ENCODE data around the gene TNFSF18.
A peak's percentile ranks its signal among the peaks of the same experiment; 100 is the strongest.
"Not testable (repeated sequence)": the region's sequence is repeated elsewhere in the genome, so short reads cannot be mapped to it uniquely, and the experiment has no call there.

TNFSF18 gene

DNA sequence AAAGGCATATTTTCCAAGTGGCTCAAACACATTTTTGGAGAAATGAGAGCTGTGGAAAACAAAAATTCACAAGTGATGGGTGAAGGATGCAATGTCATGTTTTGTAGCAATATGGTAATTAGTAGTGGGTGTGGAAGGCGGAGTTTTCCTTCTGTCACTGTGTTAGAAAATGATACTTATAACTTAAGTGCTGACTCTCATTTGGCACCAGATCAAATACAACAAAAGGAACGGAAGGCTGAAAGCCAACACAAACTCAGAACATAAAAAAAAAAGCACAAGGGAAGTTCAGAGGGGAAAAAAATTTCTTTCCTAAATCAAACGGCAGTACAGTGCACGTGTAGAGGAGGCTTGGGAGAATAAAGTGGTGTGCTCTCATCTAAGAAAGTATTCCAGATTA lies at the start of gene TNFSF18:
Gene TNFSF18, minus strand, starts transcription at position 77 of the 400 bp plus-strand sequence. Its CDS starts 45 bp downstream, at position 32.
- no peak for DNase-seq (ENCODE audit: low read depth in 2 of 2)

DNA sequence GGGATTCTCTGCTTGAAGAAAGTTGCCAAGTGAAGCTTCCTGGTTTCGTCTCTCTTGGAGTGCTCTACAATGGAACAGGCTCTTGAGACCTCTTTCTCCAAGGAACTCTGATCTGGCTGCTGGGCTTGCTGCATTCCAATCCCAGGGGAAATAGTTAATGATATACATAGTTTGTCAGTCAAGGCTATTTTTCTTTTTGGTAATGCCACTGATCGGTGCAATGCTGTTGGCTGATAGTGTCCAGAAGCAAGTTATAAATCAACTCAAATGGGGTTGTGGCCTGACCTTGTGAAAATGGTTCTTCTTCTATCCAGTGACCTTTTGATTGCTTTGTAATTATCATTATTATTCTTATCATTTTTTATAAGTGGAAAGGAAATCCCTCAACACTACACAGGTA lies 48.4 kb upstream of the TNFSF18 start:
- no peak for DNase-seq (ENCODE audit: low read depth in 2 of 2)

- DNase-seq (ENCODE audit: low read depth in 2 of 2): no peak
Measured at GRCh38 chr1:173098117-173098516, 47.4 kb upstream of the TNFSF18 start.

DNA sequence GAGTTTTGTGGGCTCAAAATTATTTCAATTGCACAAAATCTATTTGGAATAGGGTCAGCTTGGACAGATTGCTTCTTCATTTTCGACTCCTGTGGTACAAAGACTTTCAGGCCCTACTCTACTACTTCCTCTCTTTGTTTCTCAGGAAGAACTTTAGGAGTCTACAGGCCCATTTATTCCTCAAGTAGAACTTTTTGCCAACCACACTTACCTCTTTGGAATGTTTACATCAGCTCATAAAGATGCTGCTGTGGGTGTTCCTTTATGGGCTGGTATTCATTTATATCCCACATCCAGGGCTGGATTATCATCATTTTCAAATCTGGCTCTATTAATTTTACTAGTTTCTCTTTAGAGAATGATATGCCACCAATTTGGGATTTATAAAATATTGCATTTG lies 46.3 kb upstream of the TNFSF18 start:
- peak; percentile 1 to 18 for DNase-seq (ENCODE audit: low read depth in 2 of 2)

GRCh38 chr1:173095632-173096031 lies 44.9 kb upstream of the TNFSF18 start:
- DNase-seq (ENCODE audit: low read depth in 2 of 2): peak; percentile 14 to 23

DNA sequence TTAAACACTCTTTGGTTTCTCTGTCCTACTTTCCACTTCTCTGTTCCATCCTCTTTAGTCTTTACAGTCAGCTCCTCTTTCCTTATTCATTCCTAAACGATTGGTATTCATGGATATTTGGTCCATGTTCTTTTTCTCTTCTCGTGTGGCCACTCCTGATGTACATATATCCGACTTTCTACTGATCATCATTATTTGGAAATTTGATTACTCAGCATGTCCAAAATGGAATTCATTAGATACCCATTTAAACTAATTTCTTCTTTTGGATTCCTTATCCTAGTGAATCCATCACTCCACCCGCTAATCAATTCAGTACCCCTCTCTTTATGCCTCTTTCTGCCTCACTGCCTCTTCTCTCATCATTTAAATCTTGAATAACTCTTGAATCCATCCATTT lies 43.8 kb upstream of the TNFSF18 start:
- no peak for DNase-seq (ENCODE audit: low read depth in 2 of 2)

GRCh38 chr1:173093691-173094445 lies 43.1 kb upstream of the TNFSF18 start:
- no peak for DNase-seq (ENCODE audit: low read depth in 2 of 2)

- peak in 1 of 2 experiments; percentile 21 for DNase-seq (ENCODE audit: low read depth in 2 of 2)
Measured at GRCh38 chr1:173084292-173084691, 33.6 kb upstream of the TNFSF18 start.

- DNase-seq (ENCODE audit: low read depth in 2 of 2): peak in 1 of 2 experiments; percentile 29
Measured at GRCh38 chr1:173082913-173083312, 32.2 kb upstream of the TNFSF18 start.

DNA sequence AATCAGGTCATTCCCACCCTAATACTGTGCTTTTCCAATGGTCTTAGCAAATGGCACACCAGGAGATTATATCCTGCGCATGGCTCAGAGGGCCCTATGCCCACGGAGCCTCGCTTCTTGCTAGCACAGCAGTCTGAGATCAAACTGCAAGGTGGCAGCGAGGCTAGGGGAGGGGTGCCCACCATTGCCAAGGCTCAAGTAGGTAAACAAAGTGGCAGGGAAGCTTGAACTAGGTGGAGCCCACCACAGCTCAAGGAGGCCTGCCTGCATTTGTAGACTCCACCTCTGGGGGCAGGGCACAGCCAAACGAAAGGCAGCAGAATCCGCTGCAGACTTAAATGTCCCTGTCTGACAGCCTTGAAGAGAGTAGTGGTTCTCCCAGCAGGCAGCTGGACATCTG lies 23.5 kb upstream of the TNFSF18 start:
- not testable (repeated sequence) for DNase-seq (ENCODE audit: low read depth in 2 of 2)

GRCh38 chr1:173064011-173064410 lies 13.3 kb upstream of the TNFSF18 start:
- no peak for DNase-seq (ENCODE audit: low read depth in 2 of 2)

GRCh38 chr1:173063171-173063570 lies 12.4 kb upstream of the TNFSF18 start:
- DNase-seq (ENCODE audit: low read depth in 2 of 2): no peak

- DNase-seq (ENCODE audit: low read depth in 2 of 2): peak; percentile 73
Measured at GRCh38 chr1:173062150-173062938, 11.6 kb upstream of the TNFSF18 start.

- DNase-seq (ENCODE audit: low read depth in 2 of 2): no peak
Measured at GRCh38 chr1:173058556-173058955, 7.8 kb upstream of the TNFSF18 start.

DNA sequence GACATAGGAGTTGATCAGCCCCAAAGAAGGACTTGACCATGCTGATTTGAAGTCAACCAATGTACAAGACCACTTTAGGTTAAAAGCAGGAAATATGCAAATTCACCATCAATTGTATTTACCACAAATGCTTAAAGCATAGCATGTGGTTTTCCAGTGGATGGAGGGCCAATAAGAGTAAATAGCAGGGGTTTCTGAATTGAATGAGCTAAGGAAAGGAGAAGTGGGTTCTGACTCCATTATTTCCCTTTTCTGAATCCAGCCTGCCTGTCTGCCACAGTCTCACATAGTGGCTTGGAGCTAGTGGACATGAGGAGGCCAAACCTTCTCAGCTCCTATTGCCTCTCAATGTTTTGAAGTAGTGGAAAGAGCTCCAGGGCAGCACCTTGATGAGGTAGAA lies 7.2 kb upstream of the TNFSF18 start:
- no peak for DNase-seq (ENCODE audit: low read depth in 2 of 2)

- no peak for DNase-seq (ENCODE audit: low read depth in 2 of 2)
Measured at GRCh38 chr1:173056365-173056764, 5.6 kb upstream of the TNFSF18 start.

DNA sequence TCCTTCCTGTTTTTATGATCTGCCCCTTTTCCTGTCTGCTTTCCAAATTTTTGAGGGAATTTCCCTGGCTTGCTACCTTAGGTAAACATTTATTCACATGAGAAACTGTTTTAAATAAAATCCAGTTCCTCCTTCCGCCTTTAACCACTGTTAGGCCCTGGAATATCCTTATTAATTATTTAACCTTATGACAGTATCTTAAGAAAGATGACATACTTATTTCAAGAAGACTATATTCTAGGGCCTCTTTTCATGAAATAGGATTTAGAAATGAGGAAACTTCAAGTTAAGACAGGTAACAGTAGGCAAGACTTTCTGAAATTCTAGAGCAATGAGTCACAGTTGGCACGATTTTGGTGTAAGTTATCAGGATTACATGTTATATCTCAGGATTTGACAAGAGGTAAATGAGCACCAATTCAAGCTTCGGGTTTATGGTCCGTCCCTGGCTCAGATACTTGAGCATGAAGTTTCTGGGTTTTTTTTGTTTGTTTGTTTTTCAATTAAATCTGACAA lies 2.0 kb upstream of the TNFSF18 start:
- DNase-seq (ENCODE audit: low read depth in 2 of 2): no peak

GRCh38 chr1:173049322-173049633 lies 1.5 kb downstream of the TNFSF18 start:
- DNase-seq (ENCODE audit: low read depth in 2 of 2): no peak

DNA sequence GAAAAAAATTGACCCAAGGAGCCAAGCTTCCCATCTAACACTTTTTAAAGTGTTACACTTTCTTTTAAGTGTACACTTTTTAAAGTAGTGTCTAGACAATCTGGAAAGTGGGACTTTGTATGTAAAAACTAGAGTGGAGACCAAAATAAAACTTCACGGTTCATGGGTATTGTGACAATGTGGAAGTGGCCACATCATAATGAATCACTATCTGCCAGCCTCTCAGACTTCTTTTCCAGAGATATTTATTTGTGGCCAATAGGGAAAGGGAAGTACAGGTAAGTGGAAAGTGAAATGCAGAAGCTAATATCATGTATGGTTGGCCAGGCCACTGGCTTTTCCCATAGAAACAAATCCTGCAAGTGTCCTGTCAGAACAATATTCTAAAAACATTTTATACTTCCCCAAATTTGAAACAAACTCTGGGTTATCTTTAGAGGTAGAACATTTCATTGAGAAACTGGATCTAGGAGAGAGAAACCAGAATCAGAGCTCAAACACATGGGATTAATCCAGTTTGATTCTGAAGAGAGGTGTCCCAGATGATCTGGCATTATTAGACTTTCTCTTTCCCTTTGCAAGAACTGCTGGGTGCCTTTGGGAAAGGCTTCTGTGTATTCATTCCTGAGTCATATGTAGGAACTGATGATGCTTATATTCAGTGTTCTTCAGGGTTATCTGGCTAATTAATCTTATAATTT lies 2.0 kb downstream of the TNFSF18 start:
- DNase-seq (ENCODE audit: low read depth in 2 of 2): no peak

DNA sequence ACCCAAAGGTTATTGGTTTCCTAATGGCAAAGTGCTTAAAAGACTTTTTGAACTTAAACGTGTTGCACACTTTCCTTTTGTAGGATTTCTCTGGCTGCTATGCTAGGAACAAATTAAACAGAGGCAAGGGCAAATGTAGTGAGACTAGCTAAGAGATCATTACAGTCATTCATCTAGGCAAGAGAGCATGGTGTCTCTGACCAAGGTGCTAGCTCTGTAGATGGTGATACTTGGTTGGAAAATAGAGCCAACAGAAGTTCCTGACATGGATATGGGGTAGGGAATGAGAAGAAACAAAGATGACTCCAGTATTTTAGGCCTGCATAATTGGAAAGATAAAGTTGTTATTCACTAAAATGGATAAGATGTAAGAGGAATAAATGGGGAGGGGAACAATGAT lies 6.1 kb downstream of the TNFSF18 start:
- no peak for DNase-seq (ENCODE audit: low read depth in 2 of 2)

- no peak for DNase-seq (ENCODE audit: low read depth in 2 of 2)
Measured at GRCh38 chr1:173043253-173043652, 7.5 kb downstream of the TNFSF18 start.

GRCh38 chr1:173042806-173043205 lies 7.9 kb downstream of the TNFSF18 start:
- no peak for DNase-seq (ENCODE audit: low read depth in 2 of 2)

All from fibroblast of skin of left biceps (primary cell).